Astrocyte (in vitro differentiated cells and primary cell): ENCODE measurements around the gene CEP350.

Experiments used
- CTCF ChIP-seq: IDR thresholded peaks from 2 replicates; pipeline ENCODE4 v1.5.1; 2011; ENCODE audit warnings: low read depth, mild to moderate bottlenecking, inconsistent platforms, low read length, moderate library complexity; ENCODE audit not compliant: insufficient read depth
- EZH2 ChIP-seq: IDR thresholded peaks from 2 replicates; pipeline ENCODE4 v1.6.1; 2012; ENCODE audit warnings: mild to moderate bottlenecking, low read length, inconsistent platforms; ENCODE audit not compliant: insufficient read depth

GRCh38 chr1:180026556-180026955, 71.9 kb downstream of the CEP350 start:
- TF ChIP-seq CTCF (no peak), EZH2 (no peak)
